A172 (cell line): ENCODE data around the gene MARS1. TPM values are rescaled to one million over a fixed set of nuclear protein-coding genes. Genes with fewer than 3 reads are reported as not detected.

ENCODE experiments used
- DNase-seq: peaks from one replicate; pipeline ENCODE4 v3.0.0-alpha.2; 2015; ENCODE audit warnings: low spot score
- total RNA-seq: library from RNA; depleted of rRNA; stranded (reverse); fragments of >200 nt; shearing (Covaris generic); gene quantifications from 2 replicates; pipeline ENCODE4 v1.2.3, GENCODE V29; 2014

Gene MARS1
- total RNA-seq, 1 experiment from 2014 or later: 319 TPM

GRCh38 chr12:57528831-57529555, 41.1 kb downstream of the MARS1 start:
- no peak for DNase-seq

- no peak for DNase-seq
These were observed 42.0 kb downstream of the MARS1 start for GRCh38 chr12:57529831-57530230.

DNA sequence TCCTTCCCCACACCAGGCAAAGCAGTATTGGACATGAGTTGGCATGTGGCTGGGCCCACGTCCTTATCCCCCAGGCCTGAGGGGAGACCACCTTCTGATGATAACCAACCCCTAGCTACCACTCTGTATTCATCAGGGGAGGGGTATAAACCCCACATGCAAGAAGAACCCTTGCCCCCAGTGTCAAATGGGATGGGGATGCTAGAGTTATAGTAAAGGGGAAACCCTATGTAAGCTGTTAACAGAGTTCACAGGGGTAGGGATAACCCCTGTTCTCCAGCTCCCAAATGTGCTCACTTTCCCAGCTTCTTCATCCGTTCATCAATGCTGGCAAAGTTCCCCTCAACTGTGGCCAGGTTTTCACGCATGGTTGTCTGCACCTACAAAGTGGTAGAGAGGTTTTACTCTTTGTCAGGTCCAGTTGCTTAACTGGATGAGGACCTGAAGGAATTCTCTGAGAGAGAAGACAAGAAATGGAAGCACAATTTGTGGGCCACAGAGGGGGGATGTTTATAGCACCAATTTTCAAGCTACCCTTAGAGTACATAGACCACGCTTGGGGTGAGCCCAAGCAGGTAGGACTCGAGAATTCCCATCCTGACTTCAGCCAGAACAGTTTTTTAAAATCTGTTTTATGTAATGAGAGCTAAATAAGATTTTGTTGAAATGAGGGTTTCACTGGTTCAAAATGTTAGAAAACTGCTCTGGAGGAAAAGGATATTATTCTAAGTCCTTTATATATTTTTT, 42.7 kb downstream of the MARS1 start:
- DNase-seq: no peak

- no peak for DNase-seq
These were observed 44.0 kb downstream of the MARS1 start for GRCh38 chr12:57531836-57532235.

- DNase-seq: no peak
These were observed 45.2 kb downstream of the MARS1 start for GRCh38 chr12:57533108-57533507.

DNA sequence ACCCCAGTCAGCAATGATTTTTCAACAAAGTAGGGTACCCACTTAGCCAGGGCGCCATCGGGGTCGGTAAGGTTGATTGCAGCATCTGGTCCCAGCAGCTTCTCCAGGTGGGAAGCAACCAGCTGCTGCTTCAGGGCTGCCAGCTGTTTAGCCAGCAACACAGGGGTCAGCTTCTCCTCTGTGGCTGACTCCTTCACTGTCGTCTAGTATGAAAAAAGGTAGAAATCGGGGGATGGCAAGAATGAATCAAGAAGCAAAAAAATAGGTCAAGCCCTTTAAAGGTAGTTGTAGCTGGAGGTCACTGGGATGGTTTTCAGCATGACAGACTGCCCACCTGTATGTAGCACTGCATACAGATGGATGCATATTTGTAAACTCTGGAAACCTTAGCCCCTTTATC, 46.4 kb downstream of the MARS1 start:
- DNase-seq: no peak

DNA sequence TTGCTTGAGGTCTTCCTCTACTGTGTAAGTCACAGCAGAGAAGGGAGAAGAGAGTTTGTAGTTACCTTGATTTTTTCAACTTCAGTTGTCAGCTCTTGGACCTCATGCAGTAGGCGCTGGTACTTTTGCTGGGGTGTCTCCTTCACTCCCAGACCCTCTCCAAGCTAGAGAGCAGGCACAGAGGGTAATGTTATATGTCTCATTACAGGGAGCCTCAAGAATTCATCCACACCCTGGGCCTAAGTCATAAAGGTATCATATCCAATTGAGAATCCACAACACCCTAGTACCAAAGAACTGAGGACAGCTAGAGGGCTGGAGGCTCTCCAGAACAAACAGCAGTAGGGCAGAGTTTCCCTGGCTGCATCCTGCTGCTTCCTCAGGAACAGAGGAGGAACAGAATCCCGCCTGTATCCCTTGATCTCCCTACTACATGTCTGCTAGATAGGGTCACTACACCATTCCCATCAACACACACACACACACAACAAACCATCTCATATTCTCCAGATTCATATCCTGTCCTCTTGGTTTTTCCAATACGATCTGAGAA, 47.2 kb downstream of the MARS1 start:
- DNase-seq: no peak

GRCh38 chr12:57535764-57536596, 48.1 kb downstream of the MARS1 start:
- no peak for DNase-seq

DNA sequence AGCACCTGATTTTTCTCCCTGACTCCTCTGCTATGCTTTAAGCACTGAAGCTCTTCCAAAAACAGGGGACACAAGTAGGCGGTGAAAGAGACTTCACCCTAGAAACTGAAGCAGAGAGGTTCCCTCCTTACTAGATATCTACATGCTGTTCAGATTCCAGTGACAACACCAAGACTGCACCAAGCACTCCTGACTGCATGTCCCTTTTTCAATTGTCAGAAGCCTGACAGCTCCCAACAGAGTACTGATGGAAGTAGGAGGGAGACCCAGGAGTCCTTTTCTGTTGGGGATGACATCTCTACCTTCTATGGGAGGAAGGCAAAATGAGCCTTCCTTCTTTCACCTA, 48.7 kb downstream of the MARS1 start:
- no peak for DNase-seq

GRCh38 chr12:57539134-57539768, 51.4 kb downstream of the MARS1 start:
- no peak for DNase-seq

- DNase-seq: no peak
These were observed 53.1 kb downstream of the MARS1 start for GRCh38 chr12:57541001-57541400.

DNA sequence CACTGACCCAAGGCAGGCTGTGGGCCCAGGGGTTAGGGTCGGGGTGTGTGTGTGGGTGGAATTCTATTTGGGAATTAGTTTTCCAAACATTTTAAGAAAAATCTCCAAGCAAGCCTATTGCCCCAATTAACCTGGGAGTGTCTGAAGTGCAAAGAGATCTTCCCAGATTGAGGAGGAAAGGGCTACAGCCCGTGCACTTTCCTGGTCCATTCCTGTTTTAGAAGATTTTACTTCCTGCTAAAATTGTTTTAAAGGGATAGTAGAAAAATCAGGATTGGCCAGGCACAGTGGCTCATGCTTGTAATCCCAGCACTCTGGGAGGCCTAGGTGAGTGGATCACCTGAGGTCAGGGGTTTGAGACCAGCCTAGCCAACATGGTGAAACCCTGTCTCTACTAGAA, 53.8 kb downstream of the MARS1 start:
- no peak for DNase-seq

- peak; percentile 20 for DNase-seq
These were observed 55.7 kb downstream of the MARS1 start for GRCh38 chr12:57543581-57543980.

DNA sequence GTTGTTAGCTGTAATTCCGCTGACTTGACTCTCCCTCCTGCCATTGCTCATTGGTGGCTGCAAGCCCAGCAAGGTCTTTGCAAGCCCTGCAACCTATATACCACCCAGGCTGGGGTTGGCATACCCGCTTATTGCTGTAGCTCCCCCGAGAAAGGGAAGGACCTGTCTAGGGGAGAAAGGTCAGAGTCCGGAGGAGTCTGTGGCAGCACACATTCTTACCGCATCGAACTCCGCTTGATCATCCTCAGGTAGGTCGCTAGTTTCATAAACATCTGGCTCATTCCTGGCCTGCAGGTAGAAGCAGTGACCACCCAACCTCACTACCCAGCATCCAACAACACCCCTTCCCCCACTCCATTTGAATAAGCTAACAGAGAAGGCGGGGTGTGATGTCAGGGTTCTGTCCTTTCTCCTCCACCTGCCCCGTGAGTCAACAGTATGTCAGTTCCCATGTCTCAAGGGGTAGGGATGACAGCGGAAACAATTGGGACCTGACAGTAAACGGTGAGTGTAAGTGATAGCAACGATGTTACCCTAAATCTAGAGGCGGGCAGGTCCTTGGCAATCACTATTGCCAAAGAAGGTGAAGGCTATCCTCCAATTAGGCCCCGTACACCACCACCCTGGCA, 58.1 kb downstream of the MARS1 start:
- peak; percentile 30 for DNase-seq

DNA sequence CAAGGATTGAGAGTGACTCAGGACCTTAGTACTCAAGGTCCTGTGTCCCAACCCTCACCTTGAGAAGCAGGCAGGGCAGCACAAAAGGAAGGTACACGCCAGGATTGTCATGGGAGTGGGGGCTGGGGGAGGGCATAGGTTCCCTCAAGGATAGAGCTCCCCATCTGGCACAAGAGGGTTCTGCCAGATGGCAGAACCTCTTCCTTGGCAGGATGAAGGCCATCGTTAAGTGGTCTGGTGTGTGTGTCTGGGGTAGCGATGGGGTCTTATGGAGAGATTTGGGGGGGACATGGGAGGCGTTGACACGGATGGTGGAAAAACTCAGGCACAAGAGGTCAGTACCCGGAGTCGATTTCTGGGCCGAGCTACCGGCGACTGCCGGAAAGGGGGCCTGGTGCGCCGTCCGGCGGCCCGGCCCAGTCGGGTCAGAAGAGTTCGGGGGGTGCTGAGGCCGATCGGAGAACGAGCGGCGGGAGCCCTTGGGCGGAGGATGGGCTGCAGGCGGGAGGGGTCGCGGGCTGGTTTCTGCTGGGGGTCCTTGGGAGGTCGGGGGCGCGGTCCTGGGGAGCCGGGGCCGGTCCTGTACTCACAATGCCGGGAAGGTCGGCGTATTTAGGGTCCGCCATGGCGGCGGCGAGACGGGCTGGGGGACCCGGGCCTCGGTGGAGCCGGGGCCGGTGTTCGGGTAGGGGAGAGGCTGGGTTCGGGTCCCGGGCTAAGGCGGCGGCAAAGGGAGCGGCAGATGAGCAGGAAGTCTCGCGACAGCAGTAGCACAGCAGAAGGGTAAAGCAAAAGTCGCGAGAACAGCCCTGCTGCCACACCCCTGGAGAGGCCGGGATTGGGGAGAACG, 58.8 kb downstream of the MARS1 start, which contains the start of gene DCTN2:
Gene DCTN2 (minus strand): TSS at position 755 of the 850 bp plus-strand sequence. CDS start 129 bp downstream, at position 626.
- peak; percentile 97 for DNase-seq

- DNase-seq: no peak
These were observed 59.6 kb downstream of the MARS1 start for GRCh38 chr12:57547288-57548012.

DNA sequence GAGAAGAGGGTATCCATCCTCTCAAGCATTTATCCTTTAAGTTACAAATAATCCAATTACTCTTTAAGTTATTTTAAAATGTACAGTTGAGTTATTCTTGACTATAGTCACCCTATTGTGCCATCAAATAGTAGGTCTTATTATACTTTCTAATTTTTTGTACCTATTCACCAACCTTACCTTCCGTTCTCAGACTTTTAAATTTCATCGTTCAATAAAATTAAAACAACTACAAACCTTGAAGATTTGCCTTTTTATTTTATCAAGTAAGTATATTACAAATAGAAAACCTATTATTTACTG, 60.1 kb downstream of the MARS1 start:
- no peak for DNase-seq

- no peak for DNase-seq
These were observed 60.6 kb downstream of the MARS1 start for GRCh38 chr12:57548488-57548887.

GRCh38 chr12:57549203-57549908, 61.5 kb downstream of the MARS1 start:
- DNase-seq: no peak
